GM19395 (cell line): Measurements from ENCODE around the gene BUB1B.
"Not testable (repeated sequence)": the region's sequence is repeated elsewhere in the genome, so short reads cannot be mapped to it uniquely, and the experiment has no call there.

Experiments used
- ATAC-seq: cut with Tn5 transposase; IDR thresholded peaks from one replicate; pipeline ENCODE4 v1.9.1; 2021; ENCODE audit warnings: mild to moderate bottlenecking, moderate library complexity; ENCODE audit not compliant: unreplicated experiment

The BUB1B gene

GRCh38 chr15:40135846-40136450 is 24.9 kb upstream of the BUB1B start:
- ATAC-seq = not testable (repeated sequence)

GRCh38 chr15:40136470-40137302 is 24.2 kb upstream of the BUB1B start:
- ATAC-seq = no peak

- no peak for ATAC-seq
These were observed 23.3 kb upstream of the BUB1B start for GRCh38 chr15:40137303-40138200.

DNA sequence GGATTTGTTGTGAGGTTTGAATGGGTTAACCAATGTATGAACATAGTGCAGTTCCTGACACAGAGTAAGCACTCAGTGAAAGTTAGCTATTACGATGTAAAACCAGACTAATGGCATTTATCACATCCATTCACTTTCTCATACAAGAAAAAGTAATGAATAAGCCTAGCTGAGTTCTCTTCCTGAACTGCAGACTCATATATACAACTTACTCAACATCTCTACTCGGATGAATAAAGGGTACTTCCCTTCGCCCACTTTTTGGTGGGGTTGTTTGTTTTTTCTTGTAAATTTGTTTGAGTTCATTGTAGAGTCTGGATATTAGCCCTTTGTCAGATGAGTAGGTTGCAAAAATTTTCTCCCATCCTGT is 22.7 kb upstream of the BUB1B start:
- not testable (repeated sequence) for ATAC-seq

DNA sequence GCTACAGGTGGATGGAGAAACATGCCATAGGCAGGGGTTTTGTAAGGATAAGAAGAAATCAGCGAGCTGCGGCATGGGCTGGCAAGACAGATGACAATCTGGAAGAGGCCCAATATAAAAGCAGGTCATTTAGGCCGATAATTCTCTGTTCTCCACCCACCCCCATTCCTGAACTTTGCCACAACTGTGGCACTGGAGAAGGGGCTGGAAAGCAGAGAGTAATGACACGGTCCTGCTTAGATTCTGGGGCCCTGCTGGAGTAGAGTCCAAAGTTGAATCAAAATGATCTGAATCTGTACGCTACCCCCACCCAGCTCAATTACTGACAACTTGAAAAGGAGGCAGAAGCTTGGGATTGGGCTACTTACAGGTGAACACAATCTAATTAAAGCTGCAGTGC is 18.4 kb upstream of the BUB1B start:
- no peak for ATAC-seq

- ATAC-seq = no peak
These were observed 14.8 kb upstream of the BUB1B start for GRCh38 chr15:40146037-40146436.

DNA sequence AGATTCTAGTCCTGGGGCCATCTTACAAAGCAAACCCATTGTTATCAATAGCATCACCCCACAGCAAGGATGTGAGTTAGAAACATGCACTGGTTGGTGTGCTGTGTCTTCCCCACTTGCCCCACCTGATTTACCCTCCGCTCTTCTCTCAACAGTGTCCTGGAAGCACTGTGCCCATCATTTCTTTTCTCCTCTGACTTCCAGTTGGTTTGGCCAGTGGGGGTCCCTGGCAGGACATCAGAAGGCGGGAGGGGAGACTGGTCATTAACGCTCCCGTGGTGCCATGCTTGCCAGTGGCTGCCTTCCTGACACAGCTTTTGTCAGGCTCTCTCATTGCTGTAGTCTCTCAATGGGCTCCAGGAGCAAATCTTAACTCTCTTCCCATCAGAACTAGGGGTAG is 11.5 kb upstream of the BUB1B start:
- ATAC-seq = no peak

DNA sequence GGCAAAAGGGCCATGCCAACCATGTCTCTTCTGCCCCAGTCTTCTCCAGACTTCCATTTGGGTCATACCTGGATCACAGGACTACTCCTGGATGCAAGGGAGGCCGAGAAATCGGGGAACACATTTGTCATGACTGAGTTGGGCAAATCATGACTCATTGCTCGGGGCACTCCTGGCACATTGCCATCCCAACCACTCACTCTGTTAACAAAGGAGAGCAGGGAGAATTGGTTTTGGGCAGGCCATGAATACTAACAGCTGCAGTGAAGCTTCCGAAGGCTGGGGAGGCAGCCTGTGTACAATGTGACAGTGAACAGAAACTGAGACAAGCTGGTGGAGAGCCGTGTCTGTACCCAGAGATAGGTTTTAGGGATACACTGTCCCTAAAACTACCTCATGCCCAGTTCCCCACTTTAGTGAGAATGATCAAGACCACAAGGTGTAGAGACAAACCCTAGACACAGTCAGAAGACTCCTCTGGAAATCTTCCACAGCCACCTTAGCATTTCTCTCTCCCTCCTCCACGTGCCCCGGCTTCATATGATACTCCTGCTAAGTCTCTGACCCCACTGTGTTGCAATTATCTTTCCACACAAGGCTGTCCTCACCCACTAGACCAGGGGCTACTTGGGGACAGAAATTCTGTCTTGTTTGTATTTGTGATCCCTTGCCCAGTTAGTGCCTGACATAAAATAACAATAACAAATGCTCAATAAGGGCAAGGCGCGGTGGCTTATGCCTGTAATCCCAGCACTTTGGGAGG is 10.5 kb upstream of the BUB1B start:
- no peak for ATAC-seq

DNA sequence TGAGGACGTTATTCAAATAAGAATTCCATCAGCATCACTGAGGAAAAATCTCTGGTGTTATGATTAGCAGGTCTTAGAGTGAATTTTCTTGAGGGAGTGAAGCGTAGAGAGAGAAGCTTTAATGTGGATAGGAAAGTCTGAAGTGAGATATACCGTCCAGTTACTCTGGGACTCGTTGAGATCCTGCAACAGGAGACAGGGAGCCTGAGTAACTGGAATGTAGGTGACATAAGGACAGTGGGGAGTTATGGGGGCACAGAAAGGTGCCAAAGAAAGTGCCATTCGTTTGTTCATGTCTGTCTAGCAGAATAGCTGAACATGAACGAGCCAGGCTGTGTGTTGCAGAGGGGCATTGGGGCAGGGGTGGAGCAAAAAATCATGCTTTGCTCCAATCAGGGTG is 9.4 kb upstream of the BUB1B start:
- no peak for ATAC-seq

- ATAC-seq = no peak
These were observed 8.9 kb upstream of the BUB1B start for GRCh38 chr15:40151991-40152390.

GRCh38 chr15:40154821-40155220 is 6.0 kb upstream of the BUB1B start:
- not testable (repeated sequence) for ATAC-seq

DNA sequence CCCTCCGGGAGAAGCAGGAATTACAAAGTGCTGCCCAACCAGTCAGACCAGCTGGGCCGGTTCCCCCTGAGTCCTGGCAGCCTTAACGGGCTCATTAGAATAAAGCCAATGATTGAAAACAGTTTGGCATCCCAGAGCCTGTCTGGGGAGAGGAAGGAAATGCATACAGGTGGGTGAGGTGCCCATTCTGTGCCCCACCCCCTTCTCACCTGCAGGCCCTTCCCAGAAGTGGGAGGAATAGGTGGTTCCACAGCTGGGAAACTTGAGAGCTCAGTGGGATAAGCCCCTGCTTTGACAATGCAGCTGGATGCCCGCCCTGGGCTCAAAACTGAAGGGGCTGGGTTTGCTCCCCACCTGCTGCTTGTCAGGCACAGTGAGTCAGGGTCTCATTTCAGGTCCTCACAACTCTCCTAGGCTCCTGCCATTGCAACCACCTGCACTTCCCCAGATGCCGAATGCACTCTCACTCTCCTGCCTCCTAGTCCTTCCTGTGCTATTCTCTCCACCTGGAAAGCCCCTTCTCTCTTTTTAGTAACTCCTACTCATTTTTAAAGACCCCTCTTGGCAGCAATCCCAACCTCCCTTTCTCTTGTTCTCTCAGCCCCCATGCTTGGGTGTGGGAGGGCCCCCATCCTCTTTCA is 5.5 kb upstream of the BUB1B start:
- no peak for ATAC-seq

DNA sequence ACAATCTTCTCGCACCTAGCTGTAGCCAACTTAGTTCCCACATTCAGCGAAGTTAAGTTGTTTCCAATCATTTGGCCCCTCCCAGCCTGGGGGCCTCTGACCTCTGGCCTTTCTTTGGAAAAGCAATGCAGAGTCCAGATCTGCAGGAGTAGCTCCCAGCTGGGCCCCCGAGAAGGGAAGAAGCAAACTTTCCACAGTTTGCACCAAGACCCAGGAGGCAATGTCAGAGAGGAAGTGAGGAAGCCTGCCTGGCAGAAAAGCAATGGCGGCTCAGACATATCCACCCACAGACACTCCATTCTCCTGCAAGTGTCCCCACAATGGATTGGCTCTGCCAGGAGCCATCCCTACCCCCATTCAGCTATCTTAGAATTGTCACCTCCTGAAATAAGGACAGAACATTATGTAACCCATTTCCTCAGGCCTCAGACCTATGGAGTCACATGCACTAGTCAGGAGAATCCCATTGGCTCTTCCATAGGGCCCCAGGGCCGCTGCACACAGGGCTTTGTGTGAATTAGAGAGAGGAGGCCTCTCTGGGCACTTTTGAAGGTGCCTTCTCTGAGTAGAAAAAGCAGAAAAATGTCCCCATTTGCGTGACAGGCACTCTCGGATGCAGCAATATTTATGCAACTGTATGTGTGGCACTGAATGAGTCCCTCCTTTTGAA is 3.0 kb upstream of the BUB1B start:
- no peak for ATAC-seq

GRCh38 chr15:40160021-40160420 is 848 bp upstream of the BUB1B start:
- no peak for ATAC-seq

DNA sequence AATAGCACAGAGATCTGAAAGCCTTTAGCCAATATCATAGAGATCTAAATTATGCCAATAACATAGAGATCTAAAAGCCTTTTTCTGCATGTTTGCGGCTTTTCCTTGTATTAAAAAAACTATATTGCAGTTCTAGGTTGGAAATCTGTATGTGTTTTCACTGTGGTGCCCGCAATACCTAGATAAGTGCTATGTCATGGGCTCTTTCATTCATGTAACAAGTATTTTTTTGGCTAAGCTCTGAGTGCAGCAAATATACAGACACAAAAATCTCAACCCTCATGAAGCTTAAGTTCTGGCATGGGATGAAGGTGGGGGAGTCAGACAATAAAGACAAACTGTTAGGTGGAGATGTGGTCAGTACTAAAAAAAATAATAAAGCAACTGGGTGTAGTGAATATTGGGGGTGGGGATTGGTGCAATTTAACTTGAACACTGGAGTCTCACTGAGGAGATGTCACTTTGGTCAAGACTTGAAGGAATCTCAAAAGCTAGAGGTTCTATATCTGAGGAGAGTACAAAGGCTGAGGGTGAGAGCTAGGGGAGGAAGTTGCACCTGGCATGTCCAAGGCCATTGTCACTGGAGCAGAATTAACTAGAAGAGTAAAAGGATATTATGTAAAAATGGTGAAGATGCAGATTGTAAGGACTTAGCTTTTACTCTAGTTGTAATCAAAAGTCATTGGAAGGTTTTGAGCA is 973 bp downstream of the BUB1B start:
- ATAC-seq = no peak

DNA sequence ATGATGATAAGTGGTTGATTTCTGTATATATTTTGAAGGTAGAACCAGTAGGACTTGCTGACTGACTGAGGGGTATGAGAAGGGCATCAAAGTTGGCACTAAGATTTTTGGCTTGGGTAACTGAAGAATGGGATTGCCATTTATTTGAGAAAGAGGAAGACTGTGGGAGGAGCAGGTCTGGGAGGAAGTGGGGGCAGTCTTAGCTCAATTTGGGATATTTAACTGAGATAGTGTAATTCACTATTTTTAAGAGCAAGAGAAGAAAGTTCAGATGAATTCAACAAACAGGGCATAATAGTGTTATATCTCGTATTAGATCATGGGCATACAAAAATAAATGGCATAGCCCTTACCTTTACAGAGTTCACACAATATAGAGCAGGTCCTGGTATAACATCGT is 1.7 kb downstream of the BUB1B start:
- no peak for ATAC-seq

DNA sequence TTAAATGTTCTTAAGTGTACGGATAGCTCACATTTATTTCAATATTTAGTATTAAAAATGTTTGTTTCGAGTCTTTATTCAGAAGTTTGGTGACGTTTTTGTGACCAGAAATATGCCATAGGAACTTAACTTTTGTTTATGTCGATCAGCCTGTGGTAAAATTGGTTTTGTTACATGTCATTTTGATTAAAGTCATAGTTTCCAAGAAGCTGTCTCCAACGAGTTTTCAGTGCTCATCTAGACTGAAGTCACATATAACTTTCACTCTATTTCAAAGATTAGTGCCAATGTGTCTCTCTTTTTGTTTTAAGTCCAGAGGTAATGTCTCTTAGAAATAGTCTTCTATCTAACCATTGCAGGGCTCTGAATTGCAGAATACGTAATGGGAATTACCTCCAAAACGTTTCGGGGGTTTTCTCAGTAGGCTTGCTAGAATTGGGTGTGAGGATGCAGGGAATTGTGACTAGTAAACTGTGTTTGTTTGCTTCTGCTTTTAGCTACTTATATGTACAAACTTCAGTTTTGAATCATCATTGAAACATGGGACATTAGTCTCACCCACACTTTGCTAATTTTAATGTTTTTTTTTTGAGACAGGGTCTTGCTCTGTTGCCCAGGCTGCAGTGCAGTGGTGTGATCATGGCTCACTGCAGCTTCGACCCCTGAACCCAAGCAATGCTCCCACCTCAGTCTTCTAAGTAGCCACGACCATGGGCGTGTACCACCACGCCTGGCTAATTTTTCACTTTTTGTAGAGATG is 3.0 kb downstream of the BUB1B start:
- ATAC-seq = no peak

GRCh38 chr15:40167374-40167773 is 6.5 kb downstream of the BUB1B start:
- not testable (repeated sequence) for ATAC-seq

DNA sequence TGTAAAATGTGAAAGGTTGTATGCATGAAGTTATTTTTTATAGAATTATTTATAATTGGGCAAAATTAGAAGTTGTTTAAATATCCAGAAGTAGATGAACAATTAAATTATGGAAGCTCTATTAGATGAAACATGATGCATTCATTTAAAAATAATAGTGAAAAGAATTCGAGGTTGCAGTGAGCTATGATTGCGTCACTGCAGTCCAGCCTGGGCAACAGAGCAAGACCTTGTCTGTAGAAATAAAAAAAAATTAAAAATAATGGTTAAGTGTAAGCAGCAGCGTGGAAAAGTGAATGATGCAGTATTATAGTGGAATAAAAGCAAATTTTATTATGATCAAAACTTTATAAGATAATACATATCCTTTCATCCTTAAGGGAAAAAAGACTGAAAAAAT is 14.3 kb downstream of the BUB1B start:
- no peak for ATAC-seq
